ENCODE data around the gene BAHCC1. TPM values are rescaled to one million over a fixed set of nuclear protein-coding genes. Genes with fewer than 3 reads are reported as not detected.

Gene BAHCC1
- total RNA-seq, 1 donor from 2014 or later: 10.7 TPM

DNA sequence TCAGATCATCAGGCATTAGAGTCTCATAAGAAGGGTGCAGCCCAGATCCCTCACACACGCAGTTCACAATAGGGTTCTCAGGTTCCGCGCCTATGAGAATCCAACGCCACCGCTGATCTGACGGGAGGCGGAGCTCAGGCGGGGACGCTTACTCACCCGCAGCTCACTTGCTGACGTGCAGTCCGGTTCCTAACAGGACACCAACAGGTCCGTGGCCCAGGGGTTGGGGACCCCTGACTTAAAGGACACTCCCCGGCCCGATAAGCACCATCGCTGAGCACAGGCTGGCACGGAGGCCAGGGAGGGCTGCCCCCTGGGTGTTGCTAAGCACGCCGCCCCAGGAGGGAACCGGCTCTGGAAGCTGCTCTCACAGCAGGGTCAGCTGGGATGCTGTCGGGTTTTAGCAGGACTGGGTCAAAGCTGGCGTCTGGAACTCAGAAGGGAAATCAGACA, 30.1 kb upstream of the BAHCC1 start:
- Mint-ChIP-seq H3K4me1 (ENCODE audit: unreplicated experiment) (peaks cover 23% of the 10 kb centered on the region), H3K27me3 (ENCODE audit: unreplicated experiment) (peaks cover 3% of the 10 kb centered on the region), H3K9me3 (ENCODE audit: unreplicated experiment) (no peaks in the 10 kb centered on the region), H3K36me3 (ENCODE audit: low read depth, unreplicated experiment) (peaks cover 3% of the 10 kb centered on the region), H3K27ac (ENCODE audit: unreplicated experiment) (no peak overlapping the region), H3K4me3 (ENCODE audit: unreplicated experiment) (no peak overlapping the region)
- no peak for DNase-seq (ENCODE audit: low spot score)
- TF ChIP-seq, protein P1, sequence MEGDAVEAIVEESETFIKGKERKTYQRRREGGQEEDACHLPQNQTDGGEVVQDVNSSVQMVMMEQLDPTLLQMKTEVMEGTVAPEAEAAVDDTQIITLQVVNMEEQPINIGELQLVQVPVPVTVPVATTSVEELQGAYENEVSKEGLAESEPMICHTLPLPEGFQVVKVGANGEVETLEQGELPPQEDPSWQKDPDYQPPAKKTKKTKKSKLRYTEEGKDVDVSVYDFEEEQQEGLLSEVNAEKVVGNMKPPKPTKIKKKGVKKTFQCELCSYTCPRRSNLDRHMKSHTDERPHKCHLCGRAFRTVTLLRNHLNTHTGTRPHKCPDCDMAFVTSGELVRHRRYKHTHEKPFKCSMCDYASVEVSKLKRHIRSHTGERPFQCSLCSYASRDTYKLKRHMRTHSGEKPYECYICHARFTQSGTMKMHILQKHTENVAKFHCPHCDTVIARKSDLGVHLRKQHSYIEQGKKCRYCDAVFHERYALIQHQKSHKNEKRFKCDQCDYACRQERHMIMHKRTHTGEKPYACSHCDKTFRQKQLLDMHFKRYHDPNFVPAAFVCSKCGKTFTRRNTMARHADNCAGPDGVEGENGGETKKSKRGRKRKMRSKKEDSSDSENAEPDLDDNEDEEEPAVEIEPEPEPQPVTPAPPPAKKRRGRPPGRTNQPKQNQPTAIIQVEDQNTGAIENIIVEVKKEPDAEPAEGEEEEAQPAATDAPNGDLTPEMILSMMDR (IDR thresholded peaks at IDR 0.05; ENCODE audit: unreplicated experiment): no peak

DNA sequence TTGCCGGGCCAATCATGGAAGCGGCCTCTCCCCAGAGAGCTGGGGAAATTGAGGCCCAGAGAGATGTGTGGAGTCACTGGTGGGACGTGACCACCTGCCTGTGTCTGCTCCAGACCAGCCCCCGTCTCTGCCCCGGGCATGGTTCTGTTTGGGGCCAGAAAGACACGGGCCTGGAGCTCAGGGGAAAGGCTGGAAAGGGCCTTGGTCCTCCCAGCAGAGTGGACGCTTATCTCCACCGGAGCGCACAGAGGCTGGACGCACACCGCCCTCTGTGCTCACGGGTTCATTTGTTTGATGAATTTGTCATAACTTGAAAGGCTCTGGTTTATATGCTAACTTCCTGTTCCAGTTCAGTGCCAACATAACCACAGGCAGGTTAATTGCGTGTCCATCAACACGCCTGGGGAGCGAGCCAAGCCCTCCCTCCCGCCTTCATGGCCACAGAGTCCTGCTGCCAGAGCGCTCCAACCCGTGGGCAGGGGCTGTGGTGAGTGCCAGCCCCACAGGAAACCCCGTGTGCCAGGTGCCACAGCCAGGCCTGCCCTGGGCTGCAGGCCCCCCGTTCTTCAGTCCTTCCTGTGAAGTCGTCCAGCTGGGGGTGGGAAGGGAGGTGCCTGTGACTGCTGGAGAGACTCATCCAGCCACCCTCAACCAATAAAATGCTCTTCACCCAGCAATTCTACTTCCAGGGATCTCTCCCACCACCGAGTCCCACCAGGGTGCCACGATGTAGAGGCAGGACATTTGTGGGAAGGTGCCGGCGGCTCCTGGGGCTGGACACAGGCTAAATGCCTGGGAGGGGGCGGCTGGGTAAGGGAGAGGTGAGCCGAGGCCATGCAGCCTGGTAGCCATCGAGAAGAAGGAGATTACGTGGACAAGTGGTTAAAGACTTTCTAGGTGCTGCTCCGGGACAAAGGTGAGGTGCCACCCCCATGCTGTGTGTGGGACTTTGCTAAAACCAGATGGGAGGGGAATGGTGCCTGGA, 29.4 kb upstream of the BAHCC1 start:
- Mint-ChIP-seq H3K4me3 (ENCODE audit: unreplicated experiment) (no peak overlapping the region), H3K9me3 (ENCODE audit: unreplicated experiment) (no peaks in the 10 kb centered on the region), H3K4me1 (ENCODE audit: unreplicated experiment) (peaks cover 18% of the 10 kb centered on the region), H3K27me3 (ENCODE audit: unreplicated experiment) (peaks cover 2% of the 10 kb centered on the region), H3K36me3 (ENCODE audit: low read depth, unreplicated experiment) (no peaks in the 10 kb centered on the region), H3K27ac (ENCODE audit: unreplicated experiment) (no peak overlapping the region)
- TF ChIP-seq, protein P1 (IDR thresholded peaks at IDR 0.05; ENCODE audit: unreplicated experiment): no peak
- DNase-seq (ENCODE audit: low spot score): no peak

DNA sequence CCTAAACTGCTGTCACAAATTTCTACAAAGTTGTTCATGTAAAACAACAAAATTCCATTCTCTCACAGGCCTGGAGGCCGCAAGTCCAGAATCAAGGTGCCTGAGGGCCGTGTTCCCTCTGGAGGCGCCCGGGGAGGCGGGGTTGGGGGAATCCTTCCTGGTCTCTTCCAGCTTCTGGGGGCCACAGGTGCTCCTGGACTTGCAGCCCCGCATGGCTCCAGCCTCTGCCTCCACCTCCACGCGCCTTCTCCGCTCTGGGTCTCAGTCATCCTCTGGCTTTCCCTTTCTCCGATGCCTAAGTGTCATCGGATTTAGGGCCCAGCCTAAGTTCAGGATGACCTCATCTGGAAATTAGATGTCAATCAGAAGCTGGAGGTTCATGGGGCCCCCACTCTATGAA, 28.6 kb upstream of the BAHCC1 start:
- no peak overlapping the region for H3K4me3 Mint-ChIP-seq (ENCODE audit: unreplicated experiment)
- H3K36me3 Mint-ChIP-seq (ENCODE audit: low read depth, unreplicated experiment): no peaks in the 10 kb centered on the region
- H3K27me3 Mint-ChIP-seq (ENCODE audit: unreplicated experiment): peaks cover 2% of the 10 kb centered on the region
- H3K4me1 Mint-ChIP-seq (ENCODE audit: unreplicated experiment): peaks cover 18% of the 10 kb centered on the region
- no peak overlapping the region for H3K27ac Mint-ChIP-seq (ENCODE audit: unreplicated experiment)
- no peak for DNase-seq (ENCODE audit: low spot score)
- TF ChIP-seq, protein P1 (IDR thresholded peaks at IDR 0.05; ENCODE audit: unreplicated experiment): no peak
- H3K9me3 Mint-ChIP-seq (ENCODE audit: unreplicated experiment): no peaks in the 10 kb centered on the region

DNA sequence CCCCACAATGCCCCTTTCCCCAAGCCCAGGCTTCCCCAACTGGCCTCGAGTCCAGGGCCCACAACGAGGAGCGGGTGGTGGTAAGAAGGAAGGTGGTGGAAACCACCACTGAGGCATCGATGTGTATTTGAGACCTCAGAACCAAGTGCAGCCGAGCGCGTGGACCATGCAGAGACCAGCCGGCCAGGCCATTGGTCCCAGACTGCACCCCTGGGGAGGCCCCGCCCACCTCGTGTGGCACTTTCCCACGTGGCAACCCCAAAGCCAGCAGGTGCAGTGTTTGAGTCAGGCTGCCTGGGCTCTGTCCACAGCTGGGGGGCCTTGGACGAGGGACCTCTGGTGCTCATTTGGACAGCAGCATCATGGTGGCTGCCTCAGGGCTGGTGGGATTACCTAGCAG, 28.1 kb upstream of the BAHCC1 start:
- H3K9me3 Mint-ChIP-seq (ENCODE audit: unreplicated experiment): no peaks in the 10 kb centered on the region
- H3K36me3 Mint-ChIP-seq (ENCODE audit: low read depth, unreplicated experiment): no peaks in the 10 kb centered on the region
- no peak overlapping the region for H3K4me3 Mint-ChIP-seq (ENCODE audit: unreplicated experiment)
- DNase-seq (ENCODE audit: low spot score): no peak
- H3K27me3 Mint-ChIP-seq (ENCODE audit: unreplicated experiment): peaks cover 2% of the 10 kb centered on the region
- no peak overlapping the region for H3K27ac Mint-ChIP-seq (ENCODE audit: unreplicated experiment)
- peaks cover 14% of the 10 kb centered on the region for H3K4me1 Mint-ChIP-seq (ENCODE audit: unreplicated experiment)
- TF ChIP-seq, protein P1 (IDR thresholded peaks at IDR 0.05; ENCODE audit: unreplicated experiment): no peak

Measured in endothelial cell (in vitro differentiated cells).